WTC11 (cell line): ENCODE results near the gene ATP5MC2. TPM values are rescaled to one million over a fixed set of nuclear protein-coding genes. Genes with fewer than 3 reads are reported as not detected.

Source experiments
- ATAC-seq: fragments of 200-7000 bp; cut with Tn5 transposase; 2 replicates; pipeline ENCODE4 v1.10.0; 2021; ENCODE audit warnings: mild to moderate bottlenecking, moderate library complexity
- CTCF ChIA-PET: fragments of 300-600 bp; sonication (Branson Sonifier 250); formaldehyde crosslinking; loops from one replicate; lab custom pipeline; 2021; ENCODE audit warnings: antibody characterized with exemption; lab: Charles Lee
- POLR2A ChIA-PET: fragments of 350-600 bp; sonication (Branson Sonifier 250); formaldehyde crosslinking; loops from one replicate; lab custom pipeline; 2021; ENCODE audit warnings: antibody characterized with exemption; lab: Charles Lee
- DNase-seq: peaks from one replicate; pipeline ENCODE4 v3.0.0; 2021; ENCODE audit warnings: low spot score
- H3K27ac Mint-ChIP-seq: 2 replicates; pipeline ENCODE4 v1.8.0; 2021; ENCODE audit warnings: mixed read lengths
- H3K27me3 Mint-ChIP-seq: 2 replicates; pipeline ENCODE4 v1.8.0; 2021; ENCODE audit warnings: low read depth, mild to moderate bottlenecking, moderate library complexity, mixed read lengths
- H3K36me3 Mint-ChIP-seq: 2 replicates; pipeline ENCODE4 v1.8.0; 2021; ENCODE audit warnings: mixed read lengths
- H3K4me1 Mint-ChIP-seq: 2 replicates; pipeline ENCODE4 v1.8.0; 2022; ENCODE audit warnings: mixed read lengths
- H3K4me3 Mint-ChIP-seq: 2 replicates; pipeline ENCODE4 v1.8.0; 2021; ENCODE audit warnings: mild to moderate bottlenecking, moderate library complexity, mixed read lengths
- H3K9me3 Mint-ChIP-seq: 2 replicates; pipeline ENCODE4 v1.8.0; 2021; ENCODE audit warnings: mixed read lengths
- CREM ChIP-seq: sonication (generic); formaldehyde crosslinking; IDR thresholded peaks from 2 replicates; pipeline ENCODE4 v1.8.1; 2022; ENCODE audit warnings: mild to moderate bottlenecking, missing genetic modification reagents, moderate library complexity
- E2F1 ChIP-seq: sonication (generic); formaldehyde crosslinking; IDR thresholded peaks from 2 replicates; pipeline ENCODE4 v1.8.0; 2022; ENCODE audit warnings: mild to moderate bottlenecking, missing genetic modification reagents
- ELF4 ChIP-seq: sonication (generic); formaldehyde crosslinking; IDR thresholded peaks from 2 replicates; pipeline ENCODE4 v1.8.1; 2022; ENCODE audit warnings: low read depth, mild to moderate bottlenecking, moderate library complexity, missing genetic modification reagents
- MXD4 ChIP-seq: fragments of 250-450 bp; sonication (Bioruptor Pico); IDR thresholded peaks from 2 replicates; pipeline ENCODE4 v1.8.0; 2021; ENCODE audit warnings: mild to moderate bottlenecking, moderate library complexity, borderline replicate concordance
- RORB ChIP-seq: fragments of 250-450 bp; sonication (Bioruptor Pico); IDR thresholded peaks from 2 replicates; pipeline ENCODE4 v1.9.0; 2021; ENCODE audit warnings: mild to moderate bottlenecking
- TEAD4 ChIP-seq: sonication (generic); formaldehyde crosslinking; IDR thresholded peaks from 2 replicates; pipeline ENCODE4 v1.8.0; 2022; ENCODE audit warnings: mild to moderate bottlenecking, missing genetic modification reagents
- ZBTB21 ChIP-seq: sonication (generic); formaldehyde crosslinking; IDR thresholded peaks from 2 replicates; pipeline ENCODE4 v1.8.1; 2023; ENCODE audit warnings: mild to moderate bottlenecking, missing genetic modification reagents, borderline replicate concordance
- ZNF219 ChIP-seq: sonication (generic); formaldehyde crosslinking; IDR thresholded peaks from 2 replicates; pipeline ENCODE4 v1.8.0; 2023; ENCODE audit warnings: missing genetic modification reagents, mild to moderate bottlenecking, borderline replicate concordance
- ZNF281 ChIP-seq: sonication (generic); formaldehyde crosslinking; IDR thresholded peaks from 2 replicates; pipeline ENCODE4 v1.8.0; 2023; ENCODE audit warnings: mild to moderate bottlenecking, missing genetic modification reagents
- ZNF423 ChIP-seq: fragments of 250-450 bp; sonication (Bioruptor Pico); IDR thresholded peaks from 2 replicates; pipeline ENCODE4 v2.1.2; 2022; ENCODE audit warnings: mild to moderate bottlenecking, moderate library complexity
- ZNF671 ChIP-seq: fragments of 250-450 bp; sonication (Bioruptor Pico); IDR thresholded peaks from 2 replicates; pipeline ENCODE4 v1.8.0; 2021; ENCODE audit warnings: mild to moderate bottlenecking
- total RNA-seq: library from RNA; stranded (reverse); gene quantifications from 3 replicates; pipeline ENCODE4 v1.2.3, GENCODE V29; 2021
- TF ChIP-seq, protein P1 (sequence below): sonication (generic); formaldehyde crosslinking; IDR thresholded peaks from 2 replicates; pipeline ENCODE4 v1.8.1; 2022; ENCODE audit warnings: mild to moderate bottlenecking, missing genetic modification reagents, moderate library complexity, borderline replicate concordance
- TF ChIP-seq, protein P2 (sequence below): sonication (generic); formaldehyde crosslinking; IDR thresholded peaks from 2 replicates; pipeline ENCODE4 v1.8.0; 2022; ENCODE audit warnings: missing genetic modification reagents
- TF ChIP-seq, protein P3 (sequence below): fragments of 250-450 bp; sonication (Bioruptor Pico); IDR thresholded peaks from 2 replicates; pipeline ENCODE4 v1.9.0; 2021; ENCODE audit warnings: mild to moderate bottlenecking

ATP5MC2 gene
- total RNA-seq, 1 experiment from 2014 or later, result 411 TPM

DNA sequence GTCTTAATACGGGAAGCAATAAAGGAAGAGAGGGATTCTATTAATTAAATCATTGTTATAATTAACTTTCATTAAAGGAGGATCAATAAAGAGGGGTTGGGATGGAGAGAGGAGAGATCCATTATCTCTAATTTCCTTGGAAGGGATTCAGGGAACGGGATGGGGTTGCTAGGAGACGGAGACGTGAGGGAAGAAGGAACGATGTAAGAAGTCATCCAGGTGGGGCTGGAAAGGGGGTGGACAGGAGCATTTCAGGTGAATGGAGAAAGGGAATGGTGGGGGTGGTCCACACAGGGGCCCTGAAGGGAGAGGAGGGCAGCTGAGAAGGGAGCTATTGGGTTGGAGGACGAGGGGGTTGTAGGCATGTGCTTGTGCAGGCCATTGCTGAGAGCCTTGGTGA is 34.2 kb upstream of the ATP5MC2 start:
- no peaks in the 10 kb centered on the region for H3K36me3 Mint-ChIP-seq
- TF ChIP-seq, protein P1, sequence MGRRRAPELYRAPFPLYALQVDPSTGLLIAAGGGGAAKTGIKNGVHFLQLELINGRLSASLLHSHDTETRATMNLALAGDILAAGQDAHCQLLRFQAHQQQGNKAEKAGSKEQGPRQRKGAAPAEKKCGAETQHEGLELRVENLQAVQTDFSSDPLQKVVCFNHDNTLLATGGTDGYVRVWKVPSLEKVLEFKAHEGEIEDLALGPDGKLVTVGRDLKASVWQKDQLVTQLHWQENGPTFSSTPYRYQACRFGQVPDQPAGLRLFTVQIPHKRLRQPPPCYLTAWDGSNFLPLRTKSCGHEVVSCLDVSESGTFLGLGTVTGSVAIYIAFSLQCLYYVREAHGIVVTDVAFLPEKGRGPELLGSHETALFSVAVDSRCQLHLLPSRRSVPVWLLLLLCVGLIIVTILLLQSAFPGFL, result no peak
- TF ChIP-seq ZNF423 (CRISPR knock-in tag), result no peak
- no peak for TF ChIP-seq ZNF671 (CRISPR knock-in tag)
- TF ChIP-seq, protein P2, sequence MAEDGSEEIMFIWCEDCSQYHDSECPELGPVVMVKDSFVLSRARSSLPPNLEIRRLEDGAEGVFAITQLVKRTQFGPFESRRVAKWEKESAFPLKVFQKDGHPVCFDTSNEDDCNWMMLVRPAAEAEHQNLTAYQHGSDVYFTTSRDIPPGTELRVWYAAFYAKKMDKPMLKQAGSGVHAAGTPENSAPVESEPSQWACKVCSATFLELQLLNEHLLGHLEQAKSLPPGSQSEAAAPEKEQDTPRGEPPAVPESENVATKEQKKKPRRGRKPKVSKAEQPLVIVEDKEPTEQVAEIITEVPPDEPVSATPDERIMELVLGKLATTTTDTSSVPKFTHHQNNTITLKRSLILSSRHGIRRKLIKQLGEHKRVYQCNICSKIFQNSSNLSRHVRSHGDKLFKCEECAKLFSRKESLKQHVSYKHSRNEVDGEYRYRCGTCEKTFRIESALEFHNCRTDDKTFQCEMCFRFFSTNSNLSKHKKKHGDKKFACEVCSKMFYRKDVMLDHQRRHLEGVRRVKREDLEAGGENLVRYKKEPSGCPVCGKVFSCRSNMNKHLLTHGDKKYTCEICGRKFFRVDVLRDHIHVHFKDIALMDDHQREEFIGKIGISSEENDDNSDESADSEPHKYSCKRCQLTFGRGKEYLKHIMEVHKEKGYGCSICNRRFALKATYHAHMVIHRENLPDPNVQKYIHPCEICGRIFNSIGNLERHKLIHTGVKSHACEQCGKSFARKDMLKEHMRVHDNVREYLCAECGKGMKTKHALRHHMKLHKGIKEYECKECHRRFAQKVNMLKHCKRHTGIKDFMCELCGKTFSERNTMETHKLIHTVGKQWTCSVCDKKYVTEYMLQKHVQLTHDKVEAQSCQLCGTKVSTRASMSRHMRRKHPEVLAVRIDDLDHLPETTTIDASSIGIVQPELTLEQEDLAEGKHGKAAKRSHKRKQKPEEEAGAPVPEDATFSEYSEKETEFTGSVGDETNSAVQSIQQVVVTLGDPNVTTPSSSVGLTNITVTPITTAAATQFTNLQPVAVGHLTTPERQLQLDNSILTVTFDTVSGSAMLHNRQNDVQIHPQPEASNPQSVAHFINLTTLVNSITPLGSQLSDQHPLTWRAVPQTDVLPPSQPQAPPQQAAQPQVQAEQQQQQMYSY (CRISPR knock-in tag), result no peak
- TF ChIP-seq CREM (CRISPR knock-in tag), result no peak
- no peak for TF ChIP-seq TEAD4 (CRISPR knock-in tag)
- no peak for TF ChIP-seq ZNF219 (CRISPR knock-in tag)
- TF ChIP-seq E2F1 (CRISPR knock-in tag), result no peak
- TF ChIP-seq, protein P3, sequence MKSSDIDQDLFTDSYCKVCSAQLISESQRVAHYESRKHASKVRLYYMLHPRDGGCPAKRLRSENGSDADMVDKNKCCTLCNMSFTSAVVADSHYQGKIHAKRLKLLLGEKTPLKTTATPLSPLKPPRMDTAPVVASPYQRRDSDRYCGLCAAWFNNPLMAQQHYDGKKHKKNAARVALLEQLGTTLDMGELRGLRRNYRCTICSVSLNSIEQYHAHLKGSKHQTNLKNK (CRISPR knock-in tag), result no peak
- TF ChIP-seq, all 79 proteins: peak for 0
- CTCF ChIA-PET, result interaction anchor here (0.6 to 3.5 kb wide), 2 partner anchors 8 to 37 kb away, joined by 3 to 17 read pairs; no protein-coding TSS in a partner anchor
- H3K27me3 Mint-ChIP-seq, result peaks cover 22% of the 10 kb centered on the region
- no peak overlapping the region for H3K4me3 Mint-ChIP-seq
- no peaks in the 10 kb centered on the region for H3K9me3 Mint-ChIP-seq
- no peak for ATAC-seq
- no peak for DNase-seq
- H3K27ac Mint-ChIP-seq, result no peak overlapping the region
- peaks cover 3% of the 10 kb centered on the region; the same call in 1 of the 2 replicates for H3K4me1 Mint-ChIP-seq
- POLR2A ChIA-PET, result no interaction called here

- H3K27me3 Mint-ChIP-seq, result peaks cover 22% of the 10 kb centered on the region
- CTCF ChIA-PET, result interaction anchor here (0.6 to 3.5 kb wide), 3 partner anchors 7 to 37 kb away, joined by 3 to 18 read pairs (median 17); no protein-coding TSS in a partner anchor
- POLR2A ChIA-PET, result no interaction called here
- H3K4me3 Mint-ChIP-seq, result no peak overlapping the region
- H3K27ac Mint-ChIP-seq, result no peak overlapping the region
- ATAC-seq (no peak), DNase-seq (no peak)
- H3K9me3 Mint-ChIP-seq, result no peaks in the 10 kb centered on the region
- H3K36me3 Mint-ChIP-seq, result no peaks in the 10 kb centered on the region
- H3K4me1 Mint-ChIP-seq, result peaks cover 3% of the 10 kb centered on the region; the same call in 1 of the 2 replicates
- TF ChIP-seq ZNF281 (CRISPR knock-in tag) (no peak), ZBTB21 (no peak), MXD4 (CRISPR knock-in tag) (no peak), ELF4 (CRISPR knock-in tag) (no peak), RORB (CRISPR knock-in tag) (no peak)
- TF ChIP-seq, protein P3 (CRISPR knock-in tag), result no peak
Observed at GRCh38 chr12:53709671-53710070, 33.8 kb upstream of the ATP5MC2 start.
